Stimulated activated CD4-positive, alpha-beta T cell treated with anti-CD3 and anti-CD28 coated beads, TNF-alpha, amount 100 ng/mL, for 1 hour (primary cell): ENCODE data around the gene JAG2.

Experiments
- DNase-seq, 3 donors: peaks; one replicate each; pipeline ENCODE4 v3.0.0-alpha.2; 2020; ENCODE audit warnings: low read depth in 3 of 3, low spot score in 1 of 3

The JAG2 gene

GRCh38 chr14:105168496-105168978, at the start of gene JAG2:
Gene JAG2 (minus strand): TSS chr14:105168776. CDS start chr14:105168420, 356 bp downstream.
- DNase-seq, result peak in 1 of 3 donors; percentile 42

GRCh38 chr14:105217774-105218173, 49.2 kb upstream of the JAG2 start:
- no peak for DNase-seq

- DNase-seq, result no peak
Observed at GRCh38 chr14:105216490-105217247, 48.1 kb upstream of the JAG2 start.

- DNase-seq, result no peak
Observed at GRCh38 chr14:105215602-105216001, 47.0 kb upstream of the JAG2 start.

GRCh38 chr14:105214324-105214915, 45.8 kb upstream of the JAG2 start:
- DNase-seq, result no peak

GRCh38 chr14:105213361-105213760, 44.8 kb upstream of the JAG2 start:
- DNase-seq, result no peak

GRCh38 chr14:105212541-105213300, 44.1 kb upstream of the JAG2 start:
- DNase-seq, result no peak

- DNase-seq, result no peak
Observed at GRCh38 chr14:105211758-105212089, 43.1 kb upstream of the JAG2 start.

- DNase-seq, result no peak
Observed at GRCh38 chr14:105211086-105211757, 42.6 kb upstream of the JAG2 start.

- DNase-seq, result no peak
Observed at GRCh38 chr14:105210266-105211025, 41.9 kb upstream of the JAG2 start.

GRCh38 chr14:105209646-105210045, 41.1 kb upstream of the JAG2 start:
- no peak for DNase-seq

GRCh38 chr14:105209091-105209490, 40.5 kb upstream of the JAG2 start:
- no peak for DNase-seq

GRCh38 chr14:105208738-105209075, 40.1 kb upstream of the JAG2 start:
- no peak for DNase-seq

GRCh38 chr14:105207996-105208737, 39.6 kb upstream of the JAG2 start:
- no peak for DNase-seq

- DNase-seq, result no peak
Observed at GRCh38 chr14:105207460-105207901, 38.9 kb upstream of the JAG2 start.

GRCh38 chr14:105206873-105207272, 38.3 kb upstream of the JAG2 start:
- no peak for DNase-seq

- no peak for DNase-seq
Observed at GRCh38 chr14:105205673-105206208, 37.2 kb upstream of the JAG2 start.

GRCh38 chr14:105204931-105205672, 36.5 kb upstream of the JAG2 start:
- DNase-seq, result no peak
